Natural killer cell treated with Interleukin-12 subunit alpha and Interleukin-12 subunit beta and Interleukin-15 and Interleukin-18, amount 100 ng/mL, for 72 hours (primary cell): ENCODE results near the gene SH3BGRL2. TPM values are rescaled to one million over a fixed set of nuclear protein-coding genes. Genes with fewer than 3 reads are reported as not detected.

Experiments
- ATAC-seq, 2 donors: fragments of 150-1000 bp; cut with Tn5 transposase in 1 of 2; sonication (Bioruptor Pico), chemical (Tn5 transposase) in 1 of 2; 2 replicates each; pipeline ENCODE4 v1.10.0; 2021
- DNase-seq: peaks from one replicate; pipeline ENCODE4 v3.0.0; 2022; ENCODE audit warnings: low spot score
- H3K27ac Mint-ChIP-seq, 2 donors: 1 replicate in 1 of 2; 2 replicates in 1 of 2; pipeline ENCODE4 v1.8.0; 2022; ENCODE audit warnings: mixed read lengths in 2 of 2, mild to moderate bottlenecking in 1 of 2, moderate library complexity in 1 of 2
- H3K27me3 Mint-ChIP-seq, 2 donors: 1 replicate in 1 of 2; 2 replicates in 1 of 2; pipeline ENCODE4 v1.8.0; 2022; ENCODE audit warnings: mixed read lengths in 2 of 2
- H3K36me3 Mint-ChIP-seq: one replicate; pipeline ENCODE4 v1.8.0; 2022; ENCODE audit warnings: mixed read lengths
- H3K4me1 Mint-ChIP-seq, 2 donors: 1 replicate in 1 of 2; 2 replicates in 1 of 2; pipeline ENCODE4 v1.8.0; 2022; ENCODE audit warnings: low read depth in 2 of 2, mixed read lengths in 2 of 2, mild to moderate bottlenecking in 1 of 2
- H3K4me3 Mint-ChIP-seq: one replicate; pipeline ENCODE4 v1.8.0; 2022; ENCODE audit warnings: mixed read lengths
- H3K9me3 Mint-ChIP-seq: 2 replicates; pipeline ENCODE4 v1.8.0; 2022; ENCODE audit warnings: mixed read lengths
- total RNA-seq, 2 donors: library from RNA; stranded (reverse); gene quantifications; one replicate each; pipeline ENCODE4 v1.2.3, GENCODE V29; 2022

The SH3BGRL2 gene
- not detected for total RNA-seq

- peaks cover 2% of the 10 kb centered on the region for H3K9me3 Mint-ChIP-seq
- ATAC-seq: peak; percentile 36 to 53
- H3K27me3 Mint-ChIP-seq: peaks cover 21 to 40% of the 10 kb centered on the region in 2 donors
- H3K36me3 Mint-ChIP-seq: no peaks in the 10 kb centered on the region
- peak within 1 kb of the TSS; percentile 47 for H3K4me3 Mint-ChIP-seq
- DNase-seq: no peak
- H3K4me1 Mint-ChIP-seq: peaks cover 0 to 3% of the 10 kb centered on the region in 2 donors
- no peak within 1 kb of the TSS for H3K27ac Mint-ChIP-seq
These were observed at the start of gene SH3BGRL2 for GRCh38 chr6:79630883-79631692. Gene SH3BGRL2, plus strand, starts transcription at chr6:79631329. Its CDS starts 133 bp downstream, at chr6:79631462.

GRCh38 chr6:79584332-79584731, 46.8 kb upstream of the SH3BGRL2 start:
- no peak overlapping the region for H3K27ac Mint-ChIP-seq
- H3K4me3 Mint-ChIP-seq: no peak overlapping the region
- ATAC-seq: no peak
- H3K9me3 Mint-ChIP-seq: peaks cover 4% of the 10 kb centered on the region
- no peaks in the 10 kb centered on the region for H3K4me1 Mint-ChIP-seq
- peaks cover 7% of the 10 kb centered on the region for H3K36me3 Mint-ChIP-seq
- no peak for DNase-seq
- no peaks in the 10 kb centered on the region for H3K27me3 Mint-ChIP-seq

GRCh38 chr6:79586548-79586947, 44.6 kb upstream of the SH3BGRL2 start:
- Mint-ChIP-seq H3K4me1 (no peaks in the 10 kb centered on the region), H3K36me3 (no peaks in the 10 kb centered on the region), H3K27me3 (no peaks in the 10 kb centered on the region), H3K4me3 (no peak overlapping the region), H3K9me3 (no peaks in the 10 kb centered on the region), H3K27ac (no peak overlapping the region)
- ATAC-seq (no peak), DNase-seq (no peak)

GRCh38 chr6:79589701-79590100, 41.4 kb upstream of the SH3BGRL2 start:
- ATAC-seq (no peak), DNase-seq (no peak)
- H3K9me3 Mint-ChIP-seq: no peaks in the 10 kb centered on the region
- H3K27me3 Mint-ChIP-seq: peaks cover 0 to 2% of the 10 kb centered on the region in 2 donors
- H3K4me1 Mint-ChIP-seq: no peaks in the 10 kb centered on the region
- H3K36me3 Mint-ChIP-seq: no peaks in the 10 kb centered on the region
- no peak overlapping the region for H3K27ac Mint-ChIP-seq
- H3K4me3 Mint-ChIP-seq: no peak overlapping the region

GRCh38 chr6:79597155-79597554, 34.0 kb upstream of the SH3BGRL2 start:
- Mint-ChIP-seq H3K4me1 (no peaks in the 10 kb centered on the region), H3K27me3 (peaks cover 0 to 7% of the 10 kb centered on the region in 2 donors), H3K9me3 (no peaks in the 10 kb centered on the region), H3K27ac (no peak overlapping the region), H3K36me3 (no peaks in the 10 kb centered on the region), H3K4me3 (no peak overlapping the region)
- ATAC-seq: no peak
- DNase-seq: no peak

- Mint-ChIP-seq H3K4me1 (no peaks in the 10 kb centered on the region), H3K4me3 (no peak overlapping the region), H3K27ac (no peak overlapping the region), H3K36me3 (no peaks in the 10 kb centered on the region), H3K9me3 (no peaks in the 10 kb centered on the region), H3K27me3 (peaks cover 0 to 9% of the 10 kb centered on the region in 2 donors)
- no peak for ATAC-seq
- DNase-seq: no peak
These were observed 33.1 kb upstream of the SH3BGRL2 start for GRCh38 chr6:79598012-79598411.

- H3K27me3 Mint-ChIP-seq: peaks cover 0 to 7% of the 10 kb centered on the region in 2 donors
- no peaks in the 10 kb centered on the region for H3K36me3 Mint-ChIP-seq
- no peak overlapping the region for H3K4me3 Mint-ChIP-seq
- H3K4me1 Mint-ChIP-seq: peaks cover 0 to 3% of the 10 kb centered on the region in 2 donors
- ATAC-seq: no peak
- no peaks in the 10 kb centered on the region for H3K9me3 Mint-ChIP-seq
- no peak for DNase-seq
- H3K27ac Mint-ChIP-seq: no peak overlapping the region
These were observed 31.3 kb upstream of the SH3BGRL2 start for GRCh38 chr6:79599725-79600259.

- Mint-ChIP-seq H3K9me3 (no peaks in the 10 kb centered on the region), H3K4me3 (no peak overlapping the region), H3K27me3 (peaks cover 0 to 7% of the 10 kb centered on the region in 2 donors), H3K4me1 (peaks cover 0 to 3% of the 10 kb centered on the region in 2 donors), H3K36me3 (no peaks in the 10 kb centered on the region), H3K27ac (no peak overlapping the region)
- DNase-seq (no peak), ATAC-seq (no peak)
These were observed 30.8 kb upstream of the SH3BGRL2 start for GRCh38 chr6:79600313-79600712.

- no peaks in the 10 kb centered on the region for H3K36me3 Mint-ChIP-seq
- ATAC-seq: no peak
- H3K4me1 Mint-ChIP-seq: peaks cover 0 to 3% of the 10 kb centered on the region in 2 donors
- peaks cover 0 to 7% of the 10 kb centered on the region in 2 donors for H3K27me3 Mint-ChIP-seq
- no peak overlapping the region for H3K4me3 Mint-ChIP-seq
- no peak for DNase-seq
- H3K27ac Mint-ChIP-seq: no peak overlapping the region
- H3K9me3 Mint-ChIP-seq: no peaks in the 10 kb centered on the region
These were observed 30.1 kb upstream of the SH3BGRL2 start for GRCh38 chr6:79600812-79601609.

GRCh38 chr6:79602859-79603258, 28.3 kb upstream of the SH3BGRL2 start:
- ATAC-seq: no peak
- Mint-ChIP-seq H3K4me3 (no peak overlapping the region), H3K27ac (no peak overlapping the region)

GRCh38 chr6:79604583-79605037, 26.5 kb upstream of the SH3BGRL2 start:
- Mint-ChIP-seq H3K27ac (no peak overlapping the region), H3K27me3 (peaks cover 0 to 8% of the 10 kb centered on the region in 2 donors), H3K36me3 (no peaks in the 10 kb centered on the region), H3K4me1 (peaks cover 0 to 7% of the 10 kb centered on the region in 2 donors), H3K9me3 (peaks cover 4% of the 10 kb centered on the region), H3K4me3 (no peak overlapping the region)
- no peak for DNase-seq
- ATAC-seq: no peak

More at GRCh38 chr6:79602859-79603258, 28.3 kb upstream of the SH3BGRL2 start:
- H3K4me1 Mint-ChIP-seq: peaks cover 0 to 3% of the 10 kb centered on the region in 2 donors
- peaks cover 0 to 8% of the 10 kb centered on the region in 2 donors for H3K27me3 Mint-ChIP-seq
- no peak for DNase-seq
- peaks cover 4% of the 10 kb centered on the region for H3K9me3 Mint-ChIP-seq
- no peaks in the 10 kb centered on the region for H3K36me3 Mint-ChIP-seq

- H3K9me3 Mint-ChIP-seq: peaks cover 4% of the 10 kb centered on the region
- H3K27me3 Mint-ChIP-seq: peaks cover 0 to 8% of the 10 kb centered on the region in 2 donors
- peaks cover 0 to 7% of the 10 kb centered on the region in 2 donors for H3K4me1 Mint-ChIP-seq
- DNase-seq (no peak), ATAC-seq (peak in 1 of 2 donors; percentile 49)
- no peak overlapping the region for H3K4me3 Mint-ChIP-seq
- H3K36me3 Mint-ChIP-seq: no peaks in the 10 kb centered on the region
- no peak overlapping the region for H3K27ac Mint-ChIP-seq
These were observed 26.1 kb upstream of the SH3BGRL2 start for GRCh38 chr6:79605061-79605460.

GRCh38 chr6:79605968-79606764, 25.0 kb upstream of the SH3BGRL2 start:
- no peak overlapping the region for H3K27ac Mint-ChIP-seq
- no peak for DNase-seq
- no peak for ATAC-seq
- H3K36me3 Mint-ChIP-seq: no peaks in the 10 kb centered on the region
- peaks cover 0 to 5% of the 10 kb centered on the region in 2 donors for H3K27me3 Mint-ChIP-seq
- H3K4me3 Mint-ChIP-seq: no peak overlapping the region
- peaks cover 0 to 7% of the 10 kb centered on the region in 2 donors for H3K4me1 Mint-ChIP-seq
- peaks cover 4% of the 10 kb centered on the region for H3K9me3 Mint-ChIP-seq
